Stimulated activated naive B cell treated with anti-CD40 and anti-IgM and Interleukin-4, amounts not matched to agents 10 μg/mL and 1 μg/mL and 100 μg/mL, for 72 hours (primary cell): ENCODE data around the gene RPL31.
"Not testable (repeated sequence)": the region's sequence is repeated elsewhere in the genome, so short reads cannot be mapped to it uniquely, and the experiment has no call there.

Experiments used
- ATAC-seq, 2 donors: fragments of 150-1000 bp; cut with Tn5 transposase; replicated peaks; 2 replicates each; pipeline ENCODE4 v1.10.0; 2021; ENCODE audit warnings: moderate library complexity in 1 of 2
- DNase-seq: peaks from one replicate; pipeline ENCODE4 v3.0.0; 2021
- H3K27ac Mint-ChIP-seq: one replicate; pipeline ENCODE4 v1.8.0; 2022; ENCODE audit warnings: mild to moderate bottlenecking, mixed read lengths
- H3K27me3 Mint-ChIP-seq, 2 donors: one replicate each; pipeline ENCODE4 v1.8.0; 2022; ENCODE audit warnings: mixed read lengths in 2 of 2
- H3K36me3 Mint-ChIP-seq, 2 donors: one replicate each; pipeline ENCODE4 v1.8.0; 2022; ENCODE audit warnings: mixed read lengths in 2 of 2, mild to moderate bottlenecking in 1 of 2
- H3K4me1 Mint-ChIP-seq, 2 donors: one replicate each; pipeline ENCODE4 v1.8.0; 2022; ENCODE audit warnings: mixed read lengths in 2 of 2, mild to moderate bottlenecking in 1 of 2
- H3K4me3 Mint-ChIP-seq, 2 donors: one replicate each; pipeline ENCODE4 v1.8.0; 2022; ENCODE audit warnings: mild to moderate bottlenecking in 2 of 2, mixed read lengths in 2 of 2, moderate library complexity in 1 of 2
- H3K9me3 Mint-ChIP-seq, 2 donors: one replicate each; pipeline ENCODE4 v1.8.0; 2022; ENCODE audit warnings: mixed read lengths in 2 of 2, mild to moderate bottlenecking in 1 of 2

Gene RPL31

DNA sequence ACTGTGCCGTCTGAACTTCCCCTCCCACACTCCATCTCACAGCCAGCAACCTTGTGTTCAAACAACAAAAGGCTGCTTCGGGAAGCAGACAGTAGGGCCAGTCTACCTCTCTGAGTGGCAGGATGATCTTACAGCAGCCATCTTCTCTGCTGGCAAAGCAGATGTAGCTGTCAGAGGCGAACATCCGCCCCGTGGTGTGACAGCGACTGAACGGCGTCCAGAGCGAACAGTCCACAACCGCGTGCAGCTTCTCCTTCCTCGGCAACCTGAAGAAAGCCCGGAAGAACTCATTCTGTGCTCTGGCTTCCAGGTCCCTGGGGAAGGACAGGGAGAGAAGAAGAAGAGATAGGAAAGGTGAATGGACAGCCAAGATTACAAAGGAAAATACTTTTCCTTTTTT is 38.0 kb downstream of the RPL31 start:
- Mint-ChIP-seq H3K36me3 (peaks cover 19 to 23% of the 10 kb centered on the region in 2 donors), H3K27me3 (no peaks in the 10 kb centered on the region), H3K4me1 (peaks cover 8 to 19% of the 10 kb centered on the region in 2 donors), H3K27ac (no peak overlapping the region), H3K4me3 (no peak overlapping the region), H3K9me3 (no peaks in the 10 kb centered on the region)
- DNase-seq: no peak
- no peak for ATAC-seq

GRCh38 chr2:101040761-101041160 is 38.7 kb downstream of the RPL31 start:
- Mint-ChIP-seq H3K4me3 (no peak overlapping the region), H3K27ac (no peak overlapping the region), H3K9me3 (no peaks in the 10 kb centered on the region), H3K4me1 (peaks cover 8 to 19% of the 10 kb centered on the region in 2 donors), H3K36me3 (peaks cover 19 to 20% of the 10 kb centered on the region in 2 donors), H3K27me3 (no peaks in the 10 kb centered on the region)
- no peak for DNase-seq
- no peak for ATAC-seq

DNA sequence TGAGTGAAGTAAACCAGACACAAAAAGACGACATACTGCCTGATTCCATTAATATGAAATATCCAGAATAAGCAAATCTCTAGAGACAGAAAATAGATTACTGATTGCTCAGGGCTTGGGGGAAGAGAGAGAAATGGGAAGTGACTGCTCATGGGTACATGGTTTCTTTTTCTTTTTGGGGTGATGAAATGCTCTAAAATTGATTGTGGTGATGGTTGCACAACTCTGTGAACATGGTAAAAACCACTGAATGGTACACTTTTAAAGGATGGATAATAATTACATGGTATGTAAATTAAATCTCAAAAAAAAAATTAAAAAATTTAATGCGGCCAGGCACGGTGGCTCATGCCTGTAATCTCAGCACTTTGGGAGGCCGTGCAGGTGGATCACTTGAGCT is 39.3 kb downstream of the RPL31 start:
- no peaks in the 10 kb centered on the region for H3K9me3 Mint-ChIP-seq
- H3K4me3 Mint-ChIP-seq: no peak overlapping the region
- H3K36me3 Mint-ChIP-seq: peaks cover 16 to 21% of the 10 kb centered on the region in 2 donors
- DNase-seq (no peak), ATAC-seq (no peak)
- H3K27ac Mint-ChIP-seq: no peak overlapping the region
- H3K4me1 Mint-ChIP-seq: peaks cover 8 to 19% of the 10 kb centered on the region in 2 donors
- no peaks in the 10 kb centered on the region for H3K27me3 Mint-ChIP-seq

GRCh38 chr2:101045330-101045729 is 43.2 kb downstream of the RPL31 start:
- Mint-ChIP-seq H3K9me3 (no peaks in the 10 kb centered on the region), H3K27ac (no peak overlapping the region), H3K4me3 (no peak overlapping the region), H3K36me3 (peaks cover 11 to 12% of the 10 kb centered on the region in 2 donors), H3K27me3 (no peaks in the 10 kb centered on the region), H3K4me1 (peaks cover 2 to 10% of the 10 kb centered on the region in 2 donors)
- no peak for ATAC-seq
- DNase-seq: no peak

GRCh38 chr2:101047075-101047766 is 45.1 kb downstream of the RPL31 start:
- no peak for DNase-seq
- Mint-ChIP-seq H3K4me3 (no peak overlapping the region), H3K27ac (no peak overlapping the region), H3K9me3 (no peaks in the 10 kb centered on the region), H3K27me3 (peaks cover 0 to 7% of the 10 kb centered on the region in 2 donors), H3K36me3 (peaks cover 8 to 20% of the 10 kb centered on the region in 2 donors), H3K4me1 (peaks cover 0 to 10% of the 10 kb centered on the region in 2 donors)
- ATAC-seq: no peak

- Mint-ChIP-seq H3K27ac (no peak overlapping the region), H3K4me1 (peaks cover 0 to 10% of the 10 kb centered on the region in 2 donors), H3K4me3 (no peak overlapping the region), H3K9me3 (no peaks in the 10 kb centered on the region), H3K36me3 (peaks cover 8 to 20% of the 10 kb centered on the region in 2 donors), H3K27me3 (peaks cover 0 to 7% of the 10 kb centered on the region in 2 donors)
- no peak for DNase-seq
- ATAC-seq: no peak
Observed at GRCh38 chr2:101047774-101048173, 45.7 kb downstream of the RPL31 start.

GRCh38 chr2:101048756-101049155 is 46.7 kb downstream of the RPL31 start:
- Mint-ChIP-seq H3K9me3 (no peaks in the 10 kb centered on the region), H3K4me1 (peaks cover 0 to 9% of the 10 kb centered on the region in 2 donors), H3K27me3 (peaks cover 0 to 7% of the 10 kb centered on the region in 2 donors), H3K4me3 (no peak overlapping the region), H3K36me3 (peaks cover 8 to 20% of the 10 kb centered on the region in 2 donors), H3K27ac (no peak overlapping the region)
- no peak for DNase-seq
- ATAC-seq: no peak

DNA sequence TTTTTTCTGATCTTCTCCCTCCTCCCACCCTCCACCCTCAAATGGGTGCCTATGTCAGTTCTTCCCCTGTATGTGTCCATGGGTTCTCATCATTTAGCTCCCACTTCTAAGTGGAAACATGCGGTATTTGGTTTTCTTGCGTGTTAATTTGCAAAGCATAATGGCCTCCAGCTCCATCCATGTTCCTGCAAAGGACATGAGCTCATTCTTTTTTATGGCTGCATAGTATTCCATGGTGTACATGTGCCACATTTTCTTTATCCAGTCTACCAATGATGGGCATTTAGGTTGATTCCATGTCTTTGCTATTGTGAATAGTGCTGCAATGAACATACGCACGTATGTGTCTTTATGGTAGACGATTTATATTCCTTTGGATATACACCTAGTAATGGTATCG is 48.8 kb downstream of the RPL31 start:
- H3K4me3 Mint-ChIP-seq, DNase-seq, ATAC-seq, H3K27me3 Mint-ChIP-seq, H3K4me1 Mint-ChIP-seq, H3K9me3 Mint-ChIP-seq, H3K27ac Mint-ChIP-seq: not testable (repeated sequence)
- peaks cover 8 to 23% of the 10 kb centered on the region in 2 donors for H3K36me3 Mint-ChIP-seq

- H3K9me3 Mint-ChIP-seq: no peaks in the 10 kb centered on the region
- DNase-seq: no peak
Observed at GRCh38 chr2:101052147-101052546, 50.1 kb downstream of the RPL31 start.

GRCh38 chr2:101053117-101053516 is 51.0 kb downstream of the RPL31 start:
- Mint-ChIP-seq H3K36me3 (peaks cover 15 to 31% of the 10 kb centered on the region in 2 donors), H3K4me3 (no peak overlapping the region), H3K27ac (no peak overlapping the region), H3K27me3 (peaks cover 0 to 7% of the 10 kb centered on the region in 2 donors), H3K9me3 (no peaks in the 10 kb centered on the region), H3K4me1 (no peaks in the 10 kb centered on the region)
- no peak for ATAC-seq
- DNase-seq: no peak

More at GRCh38 chr2:101052147-101052546, 50.1 kb downstream of the RPL31 start:
- Mint-ChIP-seq H3K4me3 (no peak overlapping the region), H3K36me3 (peaks cover 5 to 26% of the 10 kb centered on the region in 2 donors), H3K4me1 (no peaks in the 10 kb centered on the region), H3K27ac (no peak overlapping the region), H3K27me3 (peaks cover 0 to 7% of the 10 kb centered on the region in 2 donors)
- ATAC-seq: no peak
